GM18505 (cell line): ENCODE results near the gene FMO3.

Experiments used
- ATAC-seq: cut with Tn5 transposase; IDR thresholded peaks from one replicate; pipeline ENCODE4 v1.9.1; 2021; ENCODE audit not compliant: unreplicated experiment
- POLR2A ChIP-seq: IDR thresholded peaks from 4 replicates; pipeline ENCODE4 v1.6.1; 2011; ENCODE audit warnings: borderline replicate concordance; ENCODE audit not compliant: insufficient read depth, insufficient read length; ENCODE audit errors: extremely low read depth

FMO3 gene

DNA sequence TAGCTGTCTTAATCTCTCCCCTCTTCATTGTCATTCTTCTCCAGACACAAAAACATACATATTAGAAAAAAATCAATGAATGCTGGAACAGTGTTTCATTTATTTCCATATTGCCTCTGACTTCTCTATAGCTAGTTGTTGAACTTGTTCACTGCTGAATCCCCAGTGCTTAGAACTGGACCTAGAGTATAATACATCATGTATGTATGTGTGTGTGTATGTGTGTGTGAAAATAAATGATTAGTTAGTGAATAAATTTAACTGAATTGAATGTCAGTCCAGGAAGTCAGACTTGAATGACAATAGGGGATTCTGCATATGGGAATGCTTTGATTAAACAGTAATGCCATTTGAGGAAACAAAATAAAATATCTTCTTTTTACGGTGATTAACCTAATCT is 36.4 kb downstream of the FMO3 start:
- no peak for ATAC-seq

DNA sequence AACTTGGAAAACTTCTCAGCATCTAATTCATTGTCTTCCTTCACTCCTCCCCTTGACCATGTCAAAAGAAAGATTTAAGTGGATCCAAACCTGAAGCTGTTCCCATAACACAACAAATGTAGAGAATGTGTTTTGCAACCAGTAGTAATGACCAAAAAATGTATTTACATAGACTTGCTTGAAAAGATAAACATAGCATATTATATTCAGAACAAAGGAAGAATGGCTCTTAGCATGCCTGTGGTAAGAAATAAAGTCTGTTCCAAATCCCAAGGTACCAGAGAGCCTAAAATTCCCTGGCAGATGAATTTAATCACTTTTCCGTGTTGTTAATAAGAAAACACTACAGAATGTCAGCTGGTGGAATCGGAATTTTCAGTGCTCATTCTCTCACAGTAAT is 36.8 kb downstream of the FMO3 start:
- no peak for TF ChIP-seq POLR2A
- ATAC-seq, result no peak

More for the DNA sequence above, 36.4 kb downstream of the FMO3 start:
- TF ChIP-seq POLR2A, result no peak

DNA sequence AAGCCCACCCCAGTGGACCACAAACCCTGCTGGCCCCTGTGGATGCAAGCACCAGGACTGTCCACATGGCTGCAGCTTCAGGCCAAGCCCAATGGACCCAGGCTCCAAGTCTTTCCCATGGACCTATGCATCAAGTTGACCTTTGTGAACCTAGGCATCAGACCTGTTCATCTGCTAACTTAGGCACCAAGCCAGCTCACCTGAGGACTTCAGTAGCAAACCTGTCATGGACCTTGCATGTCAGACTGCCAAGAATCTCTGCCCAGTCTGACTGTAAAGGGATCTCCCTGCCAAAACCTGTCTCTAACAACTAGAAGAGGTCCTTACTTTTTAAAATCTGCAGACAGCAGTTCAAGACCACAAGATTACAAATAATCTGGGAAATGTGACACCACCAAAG is 37.8 kb downstream of the FMO3 start:
- ATAC-seq, result no peak
- no peak for TF ChIP-seq POLR2A

DNA sequence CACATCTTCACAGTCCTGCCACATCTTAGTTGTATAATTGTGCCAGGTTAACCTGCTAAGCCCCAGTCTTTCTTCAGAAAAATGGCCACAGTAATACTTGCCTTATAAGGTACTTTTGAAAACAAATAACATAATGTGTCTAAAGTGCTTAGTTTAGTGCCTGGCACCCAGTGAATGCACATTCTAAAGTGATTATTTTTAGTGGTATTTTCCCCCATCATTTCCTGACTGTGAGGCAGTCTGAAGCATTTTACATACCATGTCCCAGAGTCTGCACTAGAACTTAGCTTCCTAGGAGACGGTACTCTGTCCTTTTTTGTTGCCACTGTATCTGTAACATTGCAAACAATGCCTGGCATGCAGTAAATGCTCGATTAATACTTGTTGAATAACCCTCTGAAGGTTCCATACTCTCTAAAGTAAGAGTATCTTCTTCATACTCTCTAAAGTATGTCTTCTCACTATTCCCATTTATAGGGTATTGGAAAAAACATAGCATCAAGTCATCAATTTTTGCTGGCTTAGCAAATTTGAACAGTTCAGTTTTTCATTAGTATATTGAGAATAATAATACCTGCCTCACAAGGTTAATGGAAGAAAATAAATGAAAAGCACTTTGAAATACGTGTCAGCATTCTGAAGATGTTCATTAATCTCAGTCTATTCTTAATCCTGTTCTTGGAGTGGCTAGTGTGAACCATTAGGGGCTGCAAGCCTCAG is 43.7 kb downstream of the FMO3 start:
- no peak for ATAC-seq
- TF ChIP-seq POLR2A, result no peak

DNA sequence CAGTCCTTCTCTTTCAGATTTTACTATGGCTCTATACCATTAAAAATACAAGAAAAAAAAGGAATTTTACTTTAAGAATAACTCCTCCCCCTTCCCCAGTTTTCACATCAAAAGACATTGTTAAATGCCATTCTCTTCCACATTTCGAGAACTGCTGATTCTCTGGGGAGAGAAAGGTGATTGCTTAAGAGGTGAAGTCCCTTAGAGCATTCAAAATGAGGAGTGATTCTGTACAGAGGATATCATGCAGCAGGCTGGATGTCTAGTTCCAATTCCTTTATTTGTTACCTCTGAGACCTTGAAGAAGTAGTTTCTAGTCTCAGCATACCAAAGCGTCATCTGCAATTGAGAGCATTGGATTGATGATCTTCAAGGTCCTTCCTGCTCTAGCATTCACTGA is 46.9 kb downstream of the FMO3 start:
- no peak for ATAC-seq
- TF ChIP-seq POLR2A, result no peak

DNA sequence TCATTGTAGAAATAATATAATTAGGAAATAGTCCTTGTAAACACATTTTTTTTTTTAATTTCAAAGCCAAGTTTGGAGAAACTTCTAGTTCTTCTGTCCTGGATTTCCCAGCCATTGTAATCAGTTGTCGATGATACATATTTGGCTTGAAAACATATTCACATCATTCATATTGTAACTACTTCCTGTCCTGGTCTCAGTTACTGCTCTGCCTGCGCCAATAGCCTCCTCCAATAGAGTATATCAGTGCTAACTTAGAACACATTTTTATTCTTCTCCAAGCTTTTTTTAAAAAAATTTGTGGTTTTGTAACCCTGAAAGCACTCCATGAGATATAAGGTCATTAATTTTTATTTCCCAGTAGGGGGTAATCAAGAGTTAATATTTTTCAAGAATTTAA is 48.3 kb downstream of the FMO3 start:
- TF ChIP-seq POLR2A, result no peak

DNA sequence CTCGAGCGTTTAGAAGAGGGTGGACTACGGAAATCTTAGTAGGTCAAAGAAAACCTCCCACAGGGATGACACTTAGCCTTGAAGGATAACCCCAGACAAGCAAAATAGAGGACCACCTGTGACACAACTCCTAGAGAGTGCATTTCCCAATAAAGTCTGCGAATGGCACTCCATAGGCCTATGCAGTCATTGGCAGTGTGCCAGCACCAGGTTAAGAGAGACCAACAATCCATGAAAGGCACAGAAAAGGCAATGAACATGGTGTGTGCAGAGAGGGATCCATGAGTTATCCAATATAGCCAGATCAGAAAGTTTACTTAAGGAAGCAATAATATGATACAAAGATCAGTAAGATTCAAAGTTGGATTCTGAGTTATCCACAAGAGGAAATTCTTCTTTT is 49.2 kb downstream of the FMO3 start:
- TF ChIP-seq POLR2A, result no peak
- no peak for ATAC-seq

More for the DNA sequence above, 48.3 kb downstream of the FMO3 start:
- ATAC-seq, result no peak

DNA sequence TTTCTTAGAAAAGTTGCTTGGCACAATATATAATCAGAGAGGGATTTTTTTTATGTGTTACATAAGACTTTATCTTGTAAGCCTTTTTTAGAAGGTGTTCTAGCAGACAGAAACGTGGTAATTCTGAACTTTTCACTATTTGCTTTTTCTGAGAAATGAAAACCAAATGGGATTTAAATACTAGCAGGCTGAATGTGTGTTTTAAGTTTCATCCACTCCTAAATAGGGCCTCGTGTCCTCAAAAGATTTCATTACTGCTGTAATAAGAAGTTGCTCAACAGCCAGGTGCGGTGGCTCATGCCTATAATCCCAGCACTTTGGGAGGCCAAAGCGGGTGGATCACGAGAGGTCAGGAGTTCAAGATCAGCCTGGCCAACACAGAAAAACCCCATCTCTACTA is 49.7 kb downstream of the FMO3 start:
- ATAC-seq, result no peak
- TF ChIP-seq POLR2A, result no peak

DNA sequence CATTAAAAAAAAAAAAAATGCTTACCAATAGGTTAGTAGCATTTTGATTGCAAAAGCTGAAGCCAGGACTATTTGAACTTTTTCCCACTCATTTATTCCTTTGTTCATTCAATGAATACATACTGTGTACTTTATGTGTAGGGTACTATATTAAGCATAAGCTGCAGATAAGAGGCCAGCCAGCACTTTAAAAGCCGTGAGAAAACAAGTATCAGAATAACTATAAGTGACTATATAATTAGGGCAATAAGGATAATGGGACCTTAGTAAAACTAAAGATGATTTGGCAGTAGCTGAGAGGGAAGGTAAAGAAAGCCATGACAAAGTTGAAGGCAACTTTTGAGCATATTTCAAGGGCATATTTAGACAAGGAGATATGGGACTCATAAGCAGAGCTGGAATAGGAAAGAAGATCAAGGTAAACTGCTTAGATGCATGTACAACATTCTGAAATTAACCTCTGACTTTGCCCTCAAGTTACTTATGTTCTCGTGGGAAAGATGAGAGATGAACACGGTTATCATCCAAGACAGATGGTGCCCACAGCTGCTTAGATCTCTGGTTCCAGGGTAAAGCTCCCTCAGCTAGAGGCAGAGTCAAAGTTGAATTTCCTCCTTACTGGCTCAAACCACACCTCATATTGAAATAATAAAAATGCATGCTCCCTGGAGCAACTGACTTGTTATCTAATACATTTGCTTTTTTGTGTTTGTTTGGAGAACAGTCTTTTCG is 50.4 kb downstream of the FMO3 start:
- TF ChIP-seq POLR2A, result no peak
- ATAC-seq, result no peak

DNA sequence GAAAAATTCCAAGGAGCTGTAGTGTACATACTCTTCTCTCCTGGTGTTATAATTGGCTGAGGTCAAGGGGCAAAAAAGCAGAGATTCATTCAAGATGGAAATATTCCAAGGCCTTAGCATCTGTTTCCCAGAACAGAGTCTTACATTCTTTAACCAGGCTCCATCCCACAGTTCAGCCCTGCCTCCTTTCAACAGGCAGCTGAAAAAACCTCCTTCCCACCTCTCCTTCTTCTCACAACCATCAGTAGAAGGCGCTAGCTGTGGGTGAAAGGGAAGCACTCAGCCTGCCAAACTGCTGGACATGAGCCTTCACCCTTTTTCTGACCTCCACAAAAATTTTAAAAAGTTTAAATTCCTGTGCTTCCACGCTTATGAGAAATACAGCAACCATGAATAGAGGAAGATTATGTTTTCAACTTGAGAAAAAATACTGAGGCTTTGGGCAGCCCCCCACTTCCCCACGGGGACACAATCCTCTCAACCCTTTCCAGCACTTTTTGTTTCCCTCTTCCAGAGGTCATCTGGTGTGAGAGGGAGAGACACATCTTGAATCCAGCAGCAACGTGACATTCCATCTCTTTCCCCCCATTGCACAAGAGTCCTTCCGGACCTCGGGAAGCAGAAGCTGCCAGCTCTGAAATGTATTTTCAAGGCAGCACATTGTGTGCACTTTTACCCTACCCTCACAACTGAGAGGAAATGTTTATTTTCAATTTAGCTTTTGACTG is 51.1 kb downstream of the FMO3 start:
- ATAC-seq, result no peak
- no peak for TF ChIP-seq POLR2A

DNA sequence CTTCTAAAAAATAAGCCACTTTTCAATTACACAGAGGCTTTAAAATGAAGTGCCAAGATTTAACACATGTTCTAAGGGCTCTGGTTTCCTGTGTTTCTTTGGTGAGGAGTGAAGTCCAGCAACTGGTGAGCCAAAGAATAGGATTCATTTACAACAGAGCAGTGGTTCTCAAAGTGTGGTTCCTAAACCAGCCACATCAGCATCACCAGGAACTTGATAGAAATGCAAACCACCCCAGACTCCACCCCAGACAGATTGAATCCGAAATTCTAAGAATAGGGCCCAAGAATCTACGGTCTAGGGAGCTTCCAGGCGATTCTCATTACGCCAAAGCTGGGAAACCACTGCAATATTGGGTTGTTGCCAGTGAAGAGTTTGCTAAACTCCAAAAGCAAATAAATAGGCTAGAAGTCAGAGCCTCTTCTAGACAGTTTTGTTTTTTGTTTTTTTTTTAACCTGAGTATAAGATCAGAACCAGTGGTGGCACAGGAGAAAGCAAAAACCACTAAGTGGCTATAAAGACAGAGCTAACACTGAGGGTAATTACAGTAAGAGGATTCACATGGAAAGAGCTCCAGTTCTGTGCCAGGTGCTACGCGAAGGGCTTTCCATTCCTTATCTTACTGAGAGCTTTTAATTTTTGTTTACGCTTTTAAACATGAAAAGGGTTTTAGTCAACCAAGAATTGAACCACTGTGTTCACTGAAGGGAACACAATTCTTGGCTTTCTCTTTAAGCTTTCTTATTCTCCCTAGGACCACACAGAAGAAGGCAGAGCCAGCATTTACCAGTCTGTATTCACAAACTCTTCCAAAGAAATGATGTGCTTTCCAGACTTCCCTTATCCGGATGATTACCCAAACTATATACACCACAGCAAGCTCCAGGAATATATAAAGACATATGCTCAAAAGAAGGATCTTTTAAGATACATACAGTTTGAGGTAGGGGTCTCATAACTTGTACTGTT is 52.0 kb downstream of the FMO3 start:
- TF ChIP-seq POLR2A, result no peak
- ATAC-seq, result no peak

DNA sequence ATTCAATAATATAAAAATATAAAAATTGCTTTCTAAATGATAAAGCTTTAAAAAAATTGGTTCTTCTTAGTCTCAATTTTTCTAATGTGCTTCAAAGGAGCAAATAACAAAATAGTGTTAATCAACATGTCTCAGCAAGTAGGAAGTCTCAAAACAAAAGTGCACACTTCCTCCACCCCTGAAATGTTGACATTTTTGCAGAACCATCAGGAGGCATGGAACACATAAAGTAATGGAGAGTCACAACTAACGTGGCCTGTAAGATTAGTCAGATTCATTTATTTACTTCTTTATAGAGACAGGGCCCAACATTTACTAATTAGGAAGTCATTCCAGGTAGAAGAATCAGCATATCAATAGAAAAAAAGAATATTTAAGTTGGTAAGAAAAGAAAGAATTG is 59.5 kb downstream of the FMO3 start:
- ATAC-seq, result no peak
- TF ChIP-seq POLR2A, result no peak

DNA sequence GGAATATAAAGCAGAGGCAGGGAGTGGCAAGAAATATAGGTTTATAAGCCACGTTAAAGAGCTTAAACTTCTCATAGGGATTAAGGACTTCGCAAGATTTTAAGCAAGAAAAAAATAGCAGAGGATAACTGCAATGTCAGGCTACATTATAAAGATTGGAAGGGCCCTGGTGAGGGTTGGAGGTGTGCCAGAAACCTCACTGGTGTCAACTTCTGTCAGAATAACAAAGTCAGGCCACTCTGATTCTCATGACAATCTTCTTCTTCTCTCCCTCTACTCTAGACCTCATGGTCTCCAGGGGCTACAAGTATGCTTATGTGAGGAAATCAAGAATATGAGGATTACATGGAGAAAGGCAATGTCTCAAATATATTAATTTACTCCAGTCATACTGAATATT is 61.8 kb downstream of the FMO3 start:
- TF ChIP-seq POLR2A, result no peak
- ATAC-seq, result no peak
